HepG2 (cell line): Measurements from ENCODE around the gene NCOA4. TPM values are rescaled to one million over a fixed set of nuclear protein-coding genes. Genes with fewer than 3 reads are reported as not detected.

Experiments
- ATF7 ChIP-seq, 2 experiments: fragments of 450-650 bp in 1 of 2; sonication (generic) in 1 of 2; formaldehyde crosslinking in 1 of 2; IDR thresholded peaks; 2 replicates each; pipeline versions ENCODE4 v1.4.0 to v1.6.1; 2016 to 2020; ENCODE audit warnings: antibody characterized with exemption in 1 of 2, mild to moderate bottlenecking in 1 of 2, missing genetic modification reagents in 1 of 2
- DDIT3 ChIP-seq: sonication (generic); formaldehyde crosslinking; IDR thresholded peaks from 2 replicates; pipeline ENCODE4 v1.4.0; 2020; ENCODE audit warnings: mild to moderate bottlenecking, missing genetic modification reagents
- EEA1 ChIP-seq: sonication (generic); formaldehyde crosslinking; IDR thresholded peaks from 2 replicates; pipeline ENCODE4 v1.5.1; 2020; ENCODE audit warnings: mild to moderate bottlenecking, missing genetic modification reagents, borderline replicate concordance
- GZF1 ChIP-seq: sonication (generic); formaldehyde crosslinking; IDR thresholded peaks from 2 replicates; pipeline ENCODE4 v1.5.1; 2020; ENCODE audit warnings: mild to moderate bottlenecking, missing genetic modification reagents
- MAFK ChIP-seq, 2 experiments: IDR thresholded peaks in 1 of 2; conservative IDR thresholded peaks in 1 of 2; 2 replicates each; pipeline ENCODE4 v1.6.1; 2011; ENCODE audit warnings: improper control_type of control experiment in 2 of 2, low read length in 2 of 2
- NRL ChIP-seq: sonication (generic); formaldehyde crosslinking; IDR thresholded peaks from 2 replicates; pipeline ENCODE4 v1.5.0; 2020; ENCODE audit warnings: missing genetic modification reagents, mild to moderate bottlenecking, moderate library complexity, borderline replicate concordance
- RFXAP ChIP-seq: sonication (generic); formaldehyde crosslinking; IDR thresholded peaks from 2 replicates; pipeline ENCODE4 v1.4.0; 2020; ENCODE audit warnings: missing genetic modification reagents, borderline replicate concordance
- RXRB ChIP-seq: IDR thresholded peaks from 2 replicates; pipeline ENCODE4 v1.6.1; 2016; ENCODE audit warnings: borderline replicate concordance, missing genetic modification reagents, missing compliant biosample characterization
- STAT6 ChIP-seq: sonication (generic); formaldehyde crosslinking; IDR thresholded peaks from 2 replicates; pipeline ENCODE4 v1.4.0; 2020; ENCODE audit warnings: missing genetic modification reagents, mild to moderate bottlenecking, borderline replicate concordance
- TRIM24 ChIP-seq: sonication (generic); formaldehyde crosslinking; IDR thresholded peaks from 2 replicates; pipeline ENCODE4 v1.8.0; 2022; ENCODE audit warnings: mild to moderate bottlenecking, missing genetic modification reagents
- ZBTB33 ChIP-seq: sonication (generic); formaldehyde crosslinking; IDR thresholded peaks from 2 replicates; pipeline ENCODE4 v1.4.0; 2020; ENCODE audit warnings: missing genetic modification reagents
- ZBTB44 ChIP-seq: sonication (generic); formaldehyde crosslinking; IDR thresholded peaks from 2 replicates; pipeline ENCODE4 v1.4.0; 2020; ENCODE audit warnings: missing genetic modification reagents
- ZFX ChIP-seq: sonication (generic); formaldehyde crosslinking; IDR thresholded peaks from 2 replicates; pipeline ENCODE4 v1.4.0; 2020; ENCODE audit warnings: mild to moderate bottlenecking, low read depth, missing genetic modification reagents, moderate library complexity
- ZNF280D ChIP-seq: sonication (generic); formaldehyde crosslinking; IDR thresholded peaks from 2 replicates; pipeline ENCODE4 v1.5.1; 2020; ENCODE audit warnings: mild to moderate bottlenecking, missing genetic modification reagents
- ZNF317 ChIP-seq: sonication (generic); formaldehyde crosslinking; IDR thresholded peaks from 2 replicates; pipeline ENCODE4 v1.5.0; 2020; ENCODE audit warnings: mild to moderate bottlenecking, missing genetic modification reagents
- ZSCAN20 ChIP-seq: sonication (generic); formaldehyde crosslinking; IDR thresholded peaks from 2 replicates; pipeline ENCODE4 v1.4.0; 2020; ENCODE audit warnings: missing genetic modification reagents, mild to moderate bottlenecking, borderline replicate concordance
- ZSCAN31 ChIP-seq: sonication (generic); formaldehyde crosslinking; IDR thresholded peaks from 2 replicates; pipeline ENCODE4 v1.5.0; 2020; ENCODE audit warnings: low read depth, mild to moderate bottlenecking, missing genetic modification reagents
- polyA plus RNA-seq, 8 experiments: library from polyadenylated mRNA; depleted of rRNA in 3 of 8; stranded (reverse) in 7 of 8; unstranded in 1 of 8; fragments of >200 nt; fragmentation: Illumina TruSeq in 4 of 8; extraction: Trizol in 4 of 8; gene quantifications; 2 replicates each; pipeline versions ENCODE4 v1.2.1 to v1.2.3, GENCODE V29; 2011 to 2016; ENCODE audit warnings: low read depth in 4 of 8, missing spikeins in 1 of 8, mixed read lengths in 1 of 8; ENCODE audit not compliant: insufficient read depth in 1 of 8
- total RNA-seq, 5 experiments: library from RNA; depleted of rRNA; stranded (reverse); fragments of >200 nt; fragmentation: Illumina TruSeq; extraction: Trizol; gene quantifications; 2 replicates each; pipeline ENCODE4 v1.2.3, GENCODE V29; 2016; ENCODE audit warnings: low read depth in 1 of 5

The NCOA4 gene
- total and polyA plus RNA-seq, 2 of the 13 experiments (the other 11 are each of a cell fraction or from before 2014, with no cell fraction given), result 306 to 400 TPM

- TF ChIP-seq ZBTB44 (CRISPR knock-in tag), result no peak
- peak; percentile 89 for TF ChIP-seq RXRB (CRISPR knock-in tag)
- peak; percentile 96 for TF ChIP-seq STAT6
- TF ChIP-seq EEA1 (CRISPR knock-in tag), result no peak
- TF ChIP-seq ZSCAN20 (CRISPR knock-in tag), result 0 out of 2 replicates have a peak, but pooled peaks have one; percentile 29
- 0 out of 2 replicates have a peak, but pooled peaks have one; percentile 31 for TF ChIP-seq GZF1
- no peak for TF ChIP-seq ATF7 (IDR thresholded peaks at IDR 0.05)
- TF ChIP-seq ATF7 (CRISPR knock-in tag; IDR thresholded peaks at IDR 0.05), result no peak; the same call in 1 of the 2 replicates
- TF ChIP-seq ZSCAN31 (CRISPR knock-in tag), result no peak; the same call in 1 of the 2 replicates
- no peak for TF ChIP-seq MAFK (conservative IDR thresholded peaks at IDR 0.05 in 1 of 2, IDR thresholded peaks at IDR 0.05 in 1 of 2; ENCODE audit: low read length in 2 of 2)
- TF ChIP-seq ZBTB33, result no peak
- no peak for TF ChIP-seq DDIT3 (CRISPR knock-in tag)
- TF ChIP-seq RFXAP (CRISPR knock-in tag), result 0 out of 2 replicates have a peak, but pooled peaks have one; percentile 24
- TF ChIP-seq ZNF280D (CRISPR knock-in tag), result peak; percentile 89
- TF ChIP-seq ZNF317 (CRISPR knock-in tag), result peak; percentile 71; the same call in 1 of the 2 replicates
- peak; percentile 66 for TF ChIP-seq ZFX (CRISPR knock-in tag)
- no peak for TF ChIP-seq NRL (CRISPR knock-in tag)
- TF ChIP-seq TRIM24 (CRISPR knock-in tag), result no peak
Measured at GRCh38 chr10:46031648-46032532, 1.5 kb upstream of the NCOA4 start (continued).
